ENCODE results near the gene OR1E2.
A peak's percentile ranks its signal among the peaks of the same experiment; 100 is the strongest.
"Not testable (repeated sequence)": the region's sequence is repeated elsewhere in the genome, so short reads cannot be mapped to it uniquely, and the experiment has no call there.

OR1E2 gene

GRCh38 chr17:3433741-3434140, at the start of gene OR1E2:
Gene OR1E2, minus strand, starts transcription at chr17:3433841. Its CDS starts 0 bp downstream, at chr17:3433841.
- H3K4me3 Mint-ChIP-seq, result no peak within 1 kb of the TSS
- ATAC-seq, result no peak
- no peak for DNase-seq
- peaks cover 14% of the 10 kb centered on the region for H3K27me3 Mint-ChIP-seq
- H3K9me3 Mint-ChIP-seq, result no peaks in the 10 kb centered on the region
- H3K27ac Mint-ChIP-seq, result no peak within 1 kb of the TSS
- no peaks in the 10 kb centered on the region for H3K36me3 Mint-ChIP-seq (ENCODE audit: low read depth)
- H3K4me1 Mint-ChIP-seq, result no peaks in the 10 kb centered on the region

GRCh38 chr17:3482852-3483251, 49.2 kb upstream of the OR1E2 start:
- Mint-ChIP-seq H3K36me3 (ENCODE audit: low read depth) (no peaks in the 10 kb centered on the region), H3K27me3 (peaks cover 32% of the 10 kb centered on the region), H3K9me3 (no peaks in the 10 kb centered on the region), H3K27ac (no peak overlapping the region), H3K4me3 (no peak overlapping the region), H3K4me1 (no peaks in the 10 kb centered on the region)
- no peak for DNase-seq
- no peak for ATAC-seq

- H3K4me1 Mint-ChIP-seq, result no peaks in the 10 kb centered on the region
- H3K27me3 Mint-ChIP-seq, result peaks cover 17% of the 10 kb centered on the region
- no peak overlapping the region for H3K27ac Mint-ChIP-seq
- no peak overlapping the region for H3K4me3 Mint-ChIP-seq
- no peaks in the 10 kb centered on the region for H3K36me3 Mint-ChIP-seq (ENCODE audit: low read depth)
- ATAC-seq, result no peak
- DNase-seq, result no peak
- H3K9me3 Mint-ChIP-seq, result no peaks in the 10 kb centered on the region
Observed at GRCh38 chr17:3479988-3480387, 46.3 kb upstream of the OR1E2 start.

- DNase-seq, result no peak
- Mint-ChIP-seq H3K4me1 (no peaks in the 10 kb centered on the region), H3K27ac (no peak within 1 kb of the TSS), H3K36me3 (ENCODE audit: low read depth) (no peaks in the 10 kb centered on the region), H3K27me3 (peaks cover 2% of the 10 kb centered on the region), H3K4me3 (no peak within 1 kb of the TSS), H3K9me3 (no peaks in the 10 kb centered on the region)
- ATAC-seq, result no peak
Observed at GRCh38 chr17:3475812-3476610, 42.4 kb upstream of the OR1E2 start, which contains the start of gene ASPA. Gene ASPA, plus strand, starts transcription at chr17:3475997. Its CDS starts 163 bp downstream, at chr17:3476160.

GRCh38 chr17:3475251-3475685, 41.6 kb upstream of the OR1E2 start:
- DNase-seq (no peak), ATAC-seq (no peak)
- H3K27ac Mint-ChIP-seq, result no peak overlapping the region
- peaks cover 2% of the 10 kb centered on the region for H3K27me3 Mint-ChIP-seq
- H3K9me3 Mint-ChIP-seq, result no peaks in the 10 kb centered on the region
- H3K4me3 Mint-ChIP-seq, result no peak overlapping the region
- no peaks in the 10 kb centered on the region for H3K4me1 Mint-ChIP-seq
- H3K36me3 Mint-ChIP-seq (ENCODE audit: low read depth), result no peaks in the 10 kb centered on the region

- peaks cover 5% of the 10 kb centered on the region for H3K27me3 Mint-ChIP-seq
- H3K27ac Mint-ChIP-seq, result no peak overlapping the region
- H3K4me1 Mint-ChIP-seq, result no peaks in the 10 kb centered on the region
- no peaks in the 10 kb centered on the region for H3K36me3 Mint-ChIP-seq (ENCODE audit: low read depth)
- H3K4me3 Mint-ChIP-seq, result no peak overlapping the region
- DNase-seq (no peak), ATAC-seq (no peak)
- H3K9me3 Mint-ChIP-seq, result no peaks in the 10 kb centered on the region
Observed at GRCh38 chr17:3474212-3474611, 40.6 kb upstream of the OR1E2 start.

GRCh38 chr17:3472137-3472536, 38.5 kb upstream of the OR1E2 start:
- Mint-ChIP-seq H3K27ac (no peak overlapping the region), H3K4me1 (no peaks in the 10 kb centered on the region), H3K36me3 (ENCODE audit: low read depth) (no peaks in the 10 kb centered on the region), H3K9me3 (no peaks in the 10 kb centered on the region), H3K27me3 (peaks cover 2% of the 10 kb centered on the region), H3K4me3 (no peak overlapping the region)
- ATAC-seq (no peak), DNase-seq (no peak)

- DNase-seq (no peak), ATAC-seq (no peak)
- Mint-ChIP-seq H3K27ac (no peak within 1 kb of the TSS), H3K9me3 (no peaks in the 10 kb centered on the region), H3K4me1 (no peaks in the 10 kb centered on the region), H3K4me3 (no peak within 1 kb of the TSS), H3K27me3 (peaks cover 2% of the 10 kb centered on the region), H3K36me3 (ENCODE audit: low read depth) (no peaks in the 10 kb centered on the region)
Observed at GRCh38 chr17:3471599-3471998, 38.0 kb upstream of the OR1E2 start, which contains the start of gene SPATA22. Gene SPATA22, minus strand, starts transcription at chr17:3471819. Its CDS starts 2,494 bp downstream, at chr17:3469325.

GRCh38 chr17:3469529-3469928, 35.9 kb upstream of the OR1E2 start:
- Mint-ChIP-seq H3K27me3 (peaks cover 2% of the 10 kb centered on the region), H3K4me1 (no peaks in the 10 kb centered on the region), H3K27ac (no peak overlapping the region), H3K9me3 (no peaks in the 10 kb centered on the region), H3K36me3 (ENCODE audit: low read depth) (no peaks in the 10 kb centered on the region), H3K4me3 (no peak overlapping the region)
- ATAC-seq, result no peak
- DNase-seq, result no peak

GRCh38 chr17:3466355-3466754, 32.7 kb upstream of the OR1E2 start:
- not testable (repeated sequence) for H3K9me3 Mint-ChIP-seq; H3K27me3 Mint-ChIP-seq; H3K36me3 Mint-ChIP-seq (ENCODE audit: low read depth); ATAC-seq; H3K4me1 Mint-ChIP-seq; H3K27ac Mint-ChIP-seq; DNase-seq; H3K4me3 Mint-ChIP-seq

- H3K4me3 Mint-ChIP-seq, result no peak overlapping the region
- DNase-seq (no peak), ATAC-seq (no peak)
- H3K4me1 Mint-ChIP-seq, result no peaks in the 10 kb centered on the region
- no peaks in the 10 kb centered on the region for H3K36me3 Mint-ChIP-seq (ENCODE audit: low read depth)
- no peak overlapping the region for H3K27ac Mint-ChIP-seq
- H3K27me3 Mint-ChIP-seq, result peaks cover 13% of the 10 kb centered on the region
- H3K9me3 Mint-ChIP-seq, result no peaks in the 10 kb centered on the region
Observed at GRCh38 chr17:3448059-3448665, 14.5 kb upstream of the OR1E2 start.

- H3K9me3 Mint-ChIP-seq, result no peaks in the 10 kb centered on the region
- DNase-seq (no peak), ATAC-seq (peak; percentile 33)
- no peaks in the 10 kb centered on the region for H3K36me3 Mint-ChIP-seq (ENCODE audit: low read depth)
- H3K4me1 Mint-ChIP-seq, result no peaks in the 10 kb centered on the region
- no peak overlapping the region for H3K27ac Mint-ChIP-seq
- H3K27me3 Mint-ChIP-seq, result peaks cover 13% of the 10 kb centered on the region
- no peak overlapping the region for H3K4me3 Mint-ChIP-seq
Observed at GRCh38 chr17:3447625-3448024, 14.0 kb upstream of the OR1E2 start.

- Mint-ChIP-seq H3K4me3 (no peak overlapping the region), H3K27me3 (peaks cover 11% of the 10 kb centered on the region), H3K36me3 (ENCODE audit: low read depth) (no peaks in the 10 kb centered on the region), H3K9me3 (no peaks in the 10 kb centered on the region), H3K4me1 (no peaks in the 10 kb centered on the region), H3K27ac (no peak overlapping the region)
- DNase-seq, result no peak
- no peak for ATAC-seq
Observed at GRCh38 chr17:3440451-3440850, 6.8 kb upstream of the OR1E2 start.

GRCh38 chr17:3438368-3438767, 4.7 kb upstream of the OR1E2 start:
- no peak overlapping the region for H3K27ac Mint-ChIP-seq
- H3K4me3 Mint-ChIP-seq, result no peak overlapping the region
- no peaks in the 10 kb centered on the region for H3K9me3 Mint-ChIP-seq
- ATAC-seq (no peak), DNase-seq (no peak)
- H3K36me3 Mint-ChIP-seq (ENCODE audit: low read depth), result no peaks in the 10 kb centered on the region
- peaks cover 12% of the 10 kb centered on the region for H3K27me3 Mint-ChIP-seq
- H3K4me1 Mint-ChIP-seq, result no peaks in the 10 kb centered on the region

- not testable (repeated sequence) for H3K4me1 Mint-ChIP-seq, ATAC-seq
Observed at GRCh38 chr17:3433215-3433614, 426 bp downstream of the OR1E2 start.

More at GRCh38 chr17:3433215-3433614, 426 bp downstream of the OR1E2 start:
- peak; percentile 22 for DNase-seq
- not testable (repeated sequence) for H3K9me3 Mint-ChIP-seq; H3K4me3 Mint-ChIP-seq; H3K36me3 Mint-ChIP-seq (ENCODE audit: low read depth); H3K27ac Mint-ChIP-seq
- H3K27me3 Mint-ChIP-seq, result peaks cover 14% of the 10 kb centered on the region
